Endometrial microvascular endothelial cells (primary cell): ENCODE measurements around the gene OST4. TPM values are rescaled to one million over a fixed set of nuclear protein-coding genes. Genes with fewer than 3 reads are reported as not detected.

Source experiments
- in situ Hi-C: cut with HindIII; loops from 2 replicates; pipeline ENCODE4 v1.10.0; 2017; ENCODE audit warnings: low sequenced_read_pairs, low pct_unique_long_range_greater_than_20kb; ENCODE audit errors: inconsistent ontology term
- total RNA-seq: library from RNA; depleted of rRNA; stranded (reverse); fragments of >200 nt; gene quantifications from one replicate; pipeline ENCODE4 v1.2.3, GENCODE V29; 2015; ENCODE audit errors: inconsistent ontology term

OST4 gene
- total RNA-seq, 1 donor from 2014 or later = 378 TPM

DNA sequence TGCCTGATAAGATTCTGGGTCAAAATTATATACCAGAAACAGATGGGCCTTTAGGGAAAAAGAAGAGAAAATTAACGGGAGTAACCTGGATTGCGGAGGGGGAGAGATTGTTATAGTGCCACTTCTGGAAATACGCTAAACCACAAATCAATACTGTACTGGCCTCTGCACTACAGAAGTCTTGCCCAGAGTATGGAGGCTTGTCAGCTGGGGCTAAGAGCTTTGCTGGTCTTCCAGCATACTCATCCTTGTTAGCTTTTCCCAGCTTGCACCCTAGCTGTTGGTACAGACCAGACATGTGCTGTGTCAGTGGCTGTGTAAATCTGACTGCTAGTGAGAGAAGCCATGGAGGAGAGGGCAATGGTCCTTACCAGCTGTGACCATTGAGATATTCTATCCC, 11.1 kb downstream of the OST4 start:
- in situ Hi-C loops = no loop called here

DNA sequence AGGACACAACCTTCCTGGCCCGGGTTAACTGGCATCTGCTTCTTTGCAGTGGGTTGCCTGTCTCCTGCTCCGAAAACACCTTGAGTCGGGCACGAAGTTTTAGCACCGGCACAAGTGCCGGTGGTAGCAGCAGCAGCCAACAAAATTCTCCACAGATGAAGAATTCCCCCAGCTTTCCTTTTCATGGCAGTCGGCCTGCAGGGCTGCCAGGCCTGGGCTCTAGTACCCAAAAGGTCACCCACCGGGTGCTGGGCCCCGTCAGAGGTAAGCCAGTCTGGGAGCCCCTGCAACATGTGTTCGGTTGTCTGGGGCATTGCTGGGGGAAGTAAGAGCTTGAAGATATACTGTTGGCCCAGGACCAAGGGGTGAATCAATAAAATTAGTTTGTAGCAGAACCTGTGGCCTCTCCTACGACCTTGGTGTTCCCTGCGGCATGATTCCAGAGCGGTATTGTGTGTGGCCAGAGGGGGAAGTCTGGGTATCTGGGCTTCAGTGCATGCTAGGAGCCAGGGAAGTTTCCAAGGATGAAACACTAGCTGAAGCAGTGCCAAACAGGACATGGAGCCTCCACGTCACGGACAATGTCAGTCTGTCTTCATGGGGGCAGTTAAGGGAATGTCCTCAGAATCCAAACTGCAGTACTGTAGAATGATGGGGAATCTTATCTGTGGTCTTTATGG, 12.2 kb downstream of the OST4 start:
- in situ Hi-C loops = no loop called here

DNA sequence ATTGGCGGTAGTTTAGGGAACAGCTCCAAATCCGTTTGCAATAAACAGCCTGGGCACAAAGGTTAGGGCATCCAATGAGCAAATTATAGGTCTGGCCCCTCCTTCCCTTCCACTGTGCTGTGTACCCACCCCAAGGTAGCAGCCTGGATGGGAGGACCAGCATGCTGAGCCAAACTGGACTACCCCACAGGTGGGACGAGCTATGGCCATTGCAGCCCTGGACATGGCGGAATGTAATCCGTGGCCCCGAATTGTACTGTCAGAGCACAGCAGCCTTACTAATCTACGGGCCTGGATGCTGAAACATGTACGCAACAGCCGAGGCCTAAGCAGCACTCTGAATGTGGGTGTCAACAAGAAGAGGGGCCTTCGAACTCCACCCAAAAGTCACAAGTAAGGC, 13.2 kb downstream of the OST4 start:
- in situ Hi-C loops = no loop called here

DNA sequence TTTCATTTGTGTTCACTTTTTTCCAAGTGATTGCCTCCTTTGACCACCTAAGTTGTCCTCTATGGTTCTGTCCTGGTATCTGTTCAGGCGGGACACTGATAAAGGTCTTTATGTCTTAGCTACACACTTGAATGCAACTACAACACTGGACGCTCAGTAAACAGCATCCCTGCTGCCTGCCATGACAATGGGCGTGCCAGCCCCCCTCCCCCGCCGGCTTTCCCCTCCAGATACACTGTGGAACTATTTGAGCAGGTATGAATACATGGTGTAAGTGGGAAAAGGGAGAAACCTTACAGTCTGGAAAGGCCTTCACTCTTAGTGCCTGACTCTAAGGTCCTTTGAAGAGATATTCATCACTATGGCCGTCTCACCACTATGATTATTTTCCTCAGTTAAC, 14.3 kb downstream of the OST4 start:
- in situ Hi-C loops = no loop called here

DNA sequence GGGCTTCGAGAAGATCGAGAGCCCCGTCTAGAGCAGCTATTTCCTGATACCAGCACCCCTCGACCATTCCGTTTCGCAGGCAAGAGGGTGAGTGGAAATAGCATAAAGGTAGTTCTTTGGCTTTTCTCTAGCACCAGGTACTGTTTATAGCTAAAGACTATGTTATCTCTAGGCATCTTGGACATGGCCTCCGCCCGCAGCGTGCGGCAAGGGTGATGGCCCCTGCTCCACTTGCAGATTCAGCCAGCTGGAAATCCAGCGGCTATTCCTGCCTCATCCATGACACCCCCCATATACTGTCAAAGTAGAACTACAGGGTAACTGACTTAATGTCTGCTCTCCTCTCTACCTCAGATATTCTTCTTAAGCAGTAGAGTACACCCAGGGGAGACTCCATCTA, 16.7 kb downstream of the OST4 start:
- in situ Hi-C loops = no loop called here

DNA sequence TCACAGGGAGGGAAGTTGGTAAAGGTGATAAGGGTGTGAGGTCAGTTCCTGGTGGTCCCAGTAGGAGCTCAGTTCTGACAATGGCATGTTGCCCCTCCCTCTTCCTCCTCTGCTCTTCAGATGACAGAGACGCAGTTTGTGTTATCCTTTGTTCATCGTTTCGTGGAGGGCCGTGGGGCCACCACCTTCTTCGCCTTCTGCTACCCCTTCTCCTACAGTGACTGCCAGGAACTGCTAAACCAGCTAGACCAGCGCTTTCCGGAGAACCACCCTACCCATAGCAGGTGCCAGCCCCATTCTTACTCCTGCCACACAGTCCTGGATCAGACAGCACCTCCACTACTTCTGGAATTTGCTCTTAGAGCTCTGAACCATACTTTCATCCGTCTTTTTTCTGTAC, 17.7 kb downstream of the OST4 start:
- in situ Hi-C loops = no loop called here

DNA sequence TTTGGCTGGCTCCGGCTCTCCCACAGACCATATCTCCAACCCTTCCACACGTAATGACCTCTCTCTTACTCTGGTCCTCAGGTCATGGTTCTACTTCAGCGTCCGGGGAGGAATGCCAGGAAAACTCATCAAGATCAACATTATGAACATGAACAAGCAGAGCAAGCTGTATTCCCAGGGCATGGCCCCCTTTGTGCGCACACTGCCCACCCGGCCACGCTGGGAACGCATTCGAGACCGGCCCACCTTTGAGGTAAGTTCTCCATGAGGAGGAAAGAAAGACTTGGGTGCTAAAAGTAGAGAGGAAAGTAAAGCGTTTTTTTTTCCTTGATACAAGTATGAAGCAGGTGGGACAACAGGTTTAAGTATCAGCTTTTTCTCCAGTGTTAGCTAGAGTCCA, 18.1 kb downstream of the OST4 start:
- in situ Hi-C loops = no loop called here

DNA sequence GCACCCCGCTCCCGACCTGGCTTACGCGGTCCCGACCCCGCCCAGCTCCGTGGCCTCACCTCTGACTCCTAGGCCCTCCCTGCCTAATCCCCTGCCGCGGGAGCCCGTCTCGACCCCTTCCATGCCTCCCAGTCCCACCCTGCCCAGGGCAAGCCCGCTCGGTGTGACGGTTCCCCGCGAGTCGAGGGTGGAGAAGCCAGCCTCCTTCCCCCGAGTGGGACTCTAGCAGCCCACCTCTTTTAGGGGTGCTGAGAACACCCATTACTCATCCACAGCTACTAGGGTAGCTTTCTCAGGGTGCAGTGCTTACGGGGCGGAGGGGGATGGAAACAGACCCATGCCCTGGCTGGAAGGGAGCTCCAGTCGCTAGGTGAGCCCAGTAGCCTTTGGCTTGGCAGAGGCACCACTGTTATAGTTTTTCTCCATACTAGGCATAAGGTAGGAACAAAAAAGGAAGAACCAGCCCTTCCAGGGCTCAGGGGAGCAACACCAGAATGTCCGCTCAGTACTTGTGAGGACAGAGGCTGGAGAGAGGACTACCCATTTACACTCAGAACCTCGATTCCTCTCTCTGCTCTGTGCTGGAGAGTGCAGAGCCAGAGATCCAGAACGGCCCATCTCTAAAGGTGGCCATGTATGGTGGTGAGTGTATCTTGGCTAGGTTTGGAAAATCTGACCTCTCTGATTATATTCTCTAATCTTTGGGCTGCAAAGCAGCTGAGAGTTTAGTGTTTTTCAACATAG, 19.4 kb downstream of the OST4 start:
- in situ Hi-C loops = no loop called here

DNA sequence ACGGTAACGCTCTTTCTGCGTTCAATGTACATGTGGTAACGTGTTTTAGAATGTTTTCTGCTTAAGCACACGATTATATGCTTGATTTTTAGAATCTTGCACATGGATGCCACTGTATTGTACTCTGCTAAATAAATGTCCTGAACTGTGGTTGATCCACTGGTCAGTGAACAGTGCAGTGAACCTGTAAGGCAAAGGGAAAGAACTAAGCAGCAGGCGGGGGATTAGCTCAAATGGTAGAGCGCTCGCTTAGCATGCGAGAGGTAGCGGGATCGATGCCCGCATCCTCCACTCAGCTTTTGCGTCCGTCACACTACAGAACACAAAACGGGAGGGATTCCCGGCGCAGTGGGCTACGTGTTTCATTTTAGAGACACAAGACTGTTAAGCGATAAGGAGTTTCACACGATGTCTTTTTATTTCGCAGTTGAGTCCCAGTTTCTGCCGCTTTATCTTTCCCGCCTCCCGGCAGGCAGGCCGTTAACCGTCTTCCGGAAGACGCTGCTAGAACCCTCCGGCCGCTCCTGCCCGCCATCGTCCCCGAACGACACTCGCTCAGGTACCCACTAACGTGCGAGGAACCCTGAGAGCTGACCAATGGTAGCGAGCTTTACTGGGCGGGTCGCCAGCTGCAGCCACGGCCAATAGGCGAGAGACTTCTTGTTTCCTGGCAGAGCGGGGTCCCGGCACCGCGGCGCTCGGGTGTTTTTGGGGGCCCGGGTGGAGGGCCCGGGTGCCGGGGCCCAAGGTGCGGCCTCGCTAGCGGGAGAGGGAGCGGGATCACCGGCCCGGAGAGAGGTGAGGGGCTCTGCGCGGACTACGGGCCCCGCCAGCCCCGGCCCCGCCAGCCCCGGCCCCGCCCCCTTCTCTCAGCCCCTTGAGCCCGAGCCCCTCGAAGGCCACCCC, 20.2 kb downstream of the OST4 start, which contains the start of gene AGBL5:
Gene AGBL5 (plus strand): TSS at position 673 of the 906 bp plus-strand sequence. CDS start 1,291 bp downstream, outside the sequence.
- in situ Hi-C loops = no loop called here

DNA sequence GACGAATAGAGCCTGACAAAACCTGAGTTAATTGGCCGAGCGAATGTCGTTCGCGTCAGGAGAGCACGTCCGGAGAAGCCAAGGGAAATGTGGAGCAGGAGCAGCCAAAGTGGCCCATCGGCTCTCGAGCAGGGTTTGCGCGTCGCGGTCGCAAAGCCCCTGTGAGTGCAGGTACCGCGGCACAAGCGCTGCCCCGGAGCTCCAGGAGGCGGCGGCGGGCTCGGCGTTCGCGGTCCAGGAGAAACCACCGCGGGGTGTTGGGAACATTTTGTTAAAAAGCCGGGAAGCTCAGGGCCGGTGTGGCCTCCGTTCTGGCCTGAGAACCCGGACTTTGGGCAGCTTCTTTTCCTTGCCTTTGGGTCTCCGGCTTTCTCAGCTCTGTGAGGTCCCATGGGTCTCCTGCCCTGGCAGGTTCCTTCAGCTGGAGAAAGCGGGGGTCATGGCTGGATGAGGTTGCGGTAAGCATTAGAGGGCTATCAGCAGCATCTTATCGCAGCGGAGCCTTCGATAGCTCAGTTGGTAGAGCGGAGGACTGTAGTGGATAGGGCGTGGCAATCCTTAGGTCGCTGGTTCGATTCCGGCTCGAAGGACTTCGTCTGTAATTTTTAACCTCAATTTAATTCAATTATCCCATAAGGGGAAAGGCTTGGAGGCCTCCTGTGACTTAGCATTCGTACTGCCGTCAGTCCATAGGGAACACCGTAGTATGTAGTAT, 21.0 kb downstream of the OST4 start:
- in situ Hi-C loops = no loop called here

DNA sequence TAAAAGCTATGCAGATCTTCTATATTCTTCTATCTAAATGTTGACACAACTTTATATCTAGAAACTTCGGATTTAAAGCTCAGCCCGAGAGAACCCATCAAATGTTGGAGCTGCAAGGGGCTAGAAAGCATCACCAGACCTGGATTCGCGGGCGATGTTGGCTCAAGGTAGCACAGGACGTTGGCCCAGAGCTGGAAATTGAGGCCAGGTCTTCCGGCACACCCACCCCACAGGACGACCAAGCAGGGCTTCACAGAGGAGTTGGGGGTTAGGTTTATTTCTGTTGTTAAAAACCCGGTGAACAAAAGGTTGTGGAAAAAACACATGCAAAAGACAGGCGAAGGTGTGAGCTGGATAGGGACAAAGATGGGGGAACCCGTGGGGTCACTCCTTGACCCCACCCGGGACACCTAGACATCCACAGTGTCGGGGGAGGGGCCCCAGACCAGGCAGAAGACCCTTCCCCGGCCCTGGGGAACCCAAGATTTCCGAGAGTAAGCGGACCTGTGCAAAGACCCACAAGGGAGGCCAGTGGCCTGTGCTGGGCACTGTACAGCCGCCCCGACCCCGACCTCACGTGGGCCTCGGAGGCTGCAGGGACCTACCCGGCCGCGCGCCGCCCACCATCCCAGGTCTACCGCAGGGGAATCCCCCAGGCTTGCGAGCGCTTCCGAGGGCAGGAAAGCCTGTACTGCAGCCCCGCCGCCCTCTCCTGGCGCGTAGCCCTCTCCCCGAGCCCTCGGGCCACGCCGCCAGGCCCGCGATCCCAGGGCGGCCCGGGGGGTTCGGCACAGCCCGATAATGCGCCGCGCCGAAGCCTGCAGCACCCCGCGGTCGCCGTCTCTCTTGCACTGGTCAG, 21.8 kb downstream of the OST4 start:
- in situ Hi-C loops = no loop called here

DNA sequence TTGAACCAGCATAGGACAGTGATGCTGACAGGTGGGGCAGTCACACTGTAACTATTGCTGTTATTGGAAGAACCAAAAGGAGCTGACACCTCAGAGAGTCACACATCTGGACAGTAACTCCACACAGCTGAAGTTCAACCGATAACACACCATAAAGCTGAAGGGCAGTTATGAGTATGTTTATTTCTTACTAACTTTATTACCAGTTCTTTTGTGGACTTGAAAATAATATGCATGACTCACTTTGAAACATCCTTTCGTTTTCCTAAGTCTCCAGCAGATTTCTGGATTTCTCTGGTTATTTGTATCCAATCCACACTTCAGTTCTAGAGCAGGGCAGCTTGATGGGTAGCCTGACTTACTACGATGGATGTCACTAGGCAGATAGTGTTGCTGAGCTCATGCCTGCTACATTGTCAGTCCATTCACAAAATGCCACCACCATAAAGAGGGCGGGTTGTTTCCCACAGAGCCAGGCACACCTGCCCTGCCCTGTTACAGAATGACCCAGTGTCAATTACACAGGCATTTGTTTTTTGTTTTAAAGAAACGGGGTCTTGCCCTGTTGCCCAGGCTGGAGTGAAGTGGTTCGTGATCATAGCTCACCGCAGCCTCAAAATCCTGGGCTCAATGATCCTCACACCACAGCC, 28.3 kb downstream of the OST4 start:
- in situ Hi-C loops = no loop called here

DNA sequence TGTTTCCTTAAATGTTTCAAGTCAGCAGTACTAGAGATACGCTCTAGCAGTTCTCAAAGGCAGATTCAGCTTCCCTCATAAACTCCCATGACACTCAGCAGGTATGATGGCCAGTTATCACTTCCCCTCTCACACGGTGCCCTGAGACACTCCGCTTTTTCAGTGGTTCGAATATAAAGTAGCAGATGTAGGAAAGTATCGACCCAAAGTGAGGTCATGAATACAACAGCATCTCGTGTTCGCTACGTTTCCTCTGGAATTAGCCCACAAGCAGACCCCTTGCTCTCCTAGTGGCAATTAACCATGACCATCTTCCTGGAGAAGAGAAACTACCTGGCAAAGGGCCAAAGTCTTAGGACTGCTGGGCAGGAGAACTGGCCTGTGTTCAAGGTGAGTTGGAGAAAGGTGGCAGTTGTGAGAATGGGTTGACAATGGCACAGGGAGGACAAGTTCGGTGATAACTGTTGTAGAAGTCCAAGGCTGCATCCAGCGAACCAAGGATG, 29.2 kb downstream of the OST4 start:
- in situ Hi-C loops = no loop called here

DNA sequence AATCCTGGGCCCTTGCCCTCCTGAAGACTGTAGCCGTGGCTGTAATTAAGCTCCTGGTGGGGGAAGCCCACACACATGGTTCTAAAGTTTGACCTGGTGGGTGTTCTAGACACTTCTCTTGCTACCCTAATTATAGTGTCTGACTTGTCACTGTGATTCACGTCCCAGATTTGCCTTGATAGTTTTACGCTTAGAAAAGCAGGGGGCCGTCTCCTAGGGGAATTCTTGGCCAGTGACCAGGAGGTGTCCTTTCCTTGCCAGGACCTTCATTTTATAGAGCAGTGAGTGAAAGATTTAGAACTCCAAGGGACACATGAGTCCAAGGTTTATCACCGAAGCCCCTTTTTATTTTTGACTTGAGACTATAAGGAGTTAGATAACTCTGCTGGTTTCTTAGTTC, 29.7 kb downstream of the OST4 start:
- in situ Hi-C loops = no loop called here

DNA sequence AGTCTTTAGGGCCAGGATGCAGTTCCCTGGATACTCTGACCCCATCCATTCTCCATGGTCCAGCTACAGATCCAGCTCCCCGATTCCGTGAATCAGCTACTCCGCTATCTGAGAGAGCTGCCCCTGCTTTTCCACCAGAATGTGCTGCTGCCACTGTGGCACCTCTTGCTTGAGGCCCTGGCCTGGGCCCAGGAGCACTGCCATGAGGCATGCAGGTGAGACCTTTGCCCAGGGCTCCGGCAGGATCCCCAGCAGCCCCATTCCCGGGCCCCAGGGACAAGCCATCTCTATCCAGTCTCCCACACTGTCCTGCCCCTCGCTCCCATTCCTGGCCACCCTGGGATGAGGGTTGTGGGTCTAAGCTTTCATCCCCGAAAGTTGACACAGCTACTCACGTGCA, 31.2 kb downstream of the OST4 start:
- in situ Hi-C loops = no loop called here

DNA sequence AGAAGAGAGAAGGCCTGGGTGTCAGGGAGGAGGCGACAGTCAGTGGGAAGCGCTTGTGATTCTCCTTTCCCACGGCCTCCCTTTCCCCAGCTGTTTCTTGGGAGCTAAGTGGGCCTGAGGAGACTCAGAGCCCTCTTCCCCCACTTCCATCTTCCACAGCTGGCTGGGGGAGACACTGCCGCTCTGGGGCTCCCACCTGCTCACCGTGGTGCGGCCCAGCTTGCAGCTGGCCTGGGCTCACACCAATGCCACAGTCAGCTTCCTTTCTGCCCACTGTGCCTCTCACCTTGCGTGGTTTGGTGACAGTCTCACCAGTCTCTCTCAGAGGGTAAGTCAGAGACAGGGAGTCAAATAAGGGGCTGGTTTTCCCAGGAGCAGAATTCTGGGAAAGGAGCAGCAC, 31.6 kb downstream of the OST4 start:
- in situ Hi-C loops = no loop called here

DNA sequence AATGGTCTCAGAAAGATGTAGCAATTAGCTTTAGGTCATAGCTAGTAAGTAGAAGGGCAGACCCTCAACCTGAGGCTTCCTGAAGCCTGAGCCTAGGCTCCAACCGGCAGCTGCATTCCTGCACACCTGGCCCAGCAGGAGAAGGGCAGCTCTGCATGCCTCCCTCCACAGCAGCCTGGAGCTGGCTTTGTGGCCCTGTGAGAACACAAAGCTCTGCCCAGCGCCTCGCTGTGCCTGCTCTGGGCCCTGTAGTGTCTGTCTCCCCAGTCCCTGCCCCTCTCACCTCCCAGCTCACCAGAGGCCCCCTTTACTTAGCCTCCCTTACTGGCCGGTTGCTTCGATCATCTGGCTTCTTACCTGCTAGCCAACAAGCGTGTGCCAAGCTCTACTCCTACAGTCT, 32.0 kb downstream of the OST4 start:
- in situ Hi-C loops = no loop called here
